Measurements from ENCODE around the gene UBE2J1. TPM values are rescaled to one million over a fixed set of nuclear protein-coding genes. Genes with fewer than 3 reads are reported as not detected.

UBE2J1 gene
- total and polyA plus RNA-seq, 10 of the 15 experiments (the other 5 are each of a cell fraction or from before 2014, with no cell fraction given): 48.7 to 131 (median 90.0) TPM

DNA sequence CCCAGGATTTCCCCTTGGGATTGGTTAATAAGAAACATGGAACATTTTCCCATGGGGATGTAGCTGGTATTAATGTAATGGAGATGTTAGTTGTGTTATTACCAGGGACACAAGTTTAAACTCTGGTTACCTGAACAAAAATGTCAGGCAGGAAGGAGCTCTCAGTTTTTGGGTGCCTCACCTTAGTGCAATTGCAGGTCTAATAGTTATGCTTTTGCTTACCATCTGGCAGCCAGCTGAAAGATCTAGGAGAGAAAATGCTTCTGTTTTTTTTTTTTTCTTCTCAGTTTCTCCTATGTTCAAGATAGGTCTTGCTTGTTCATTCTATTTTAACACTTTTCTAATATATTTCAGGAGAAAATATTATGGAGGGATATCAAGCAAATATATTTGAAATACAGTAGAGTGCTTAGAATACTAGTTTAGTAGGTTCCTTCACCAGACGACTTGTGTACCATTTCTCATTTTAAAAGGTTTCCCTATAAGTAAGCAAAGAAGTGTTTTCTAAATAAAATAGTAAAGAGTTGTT lies 4.2 kb upstream of the UBE2J1 start:
- H3K4me2 ChIP-seq (ENCODE audit: control insufficient read depth, insufficient read depth): peak overlapping the region; percentile 97
- ChIA-PET SMC1A (ENCODE audit: uncharacterized antibody, unreplicated experiment) (interaction anchor here (0.5 to 12.6 kb wide), 16 partner anchors 8 to 522 kb away, joined by 3 to 252 read pairs (median 3); partner anchors contain the start of gene PNRC1), CTCF (interaction anchor here (1.1 to 17.0 kb wide), 11 partner anchors 8 to 473 kb away, joined by 3 to 260 read pairs (median 4); partner anchors contain the start of genes CASP8AP2 and PM20D2), POLR2A (interaction anchor here (0.6 to 4.0 kb wide), 13 partner anchors 9 to 393 kb away, joined by 3 to 30 read pairs (median 6); partner anchors contain the start of genes PNRC1 and RNGTT), RAD21 (ENCODE audit: unreplicated experiment) (interaction anchor here (1.0 to 12.7 kb wide), 8 partner anchors 8 to 374 kb away, joined by 3 to 187 read pairs (median 13); partner anchors contain the start of genes PM20D2 and PNRC1)
- peaks cover 2% of the 10 kb centered on the region; the same call in 2 of the 3 replicates for H3K9me3 ChIP-seq (replicated peaks; ENCODE audit: control insufficient read depth, insufficient read depth, low read length)
- in situ Hi-C loops (cut with MboI): no loop called here
- no TSS peak for BruUV-seq (replicated peaks)
- no peak for ATAC-seq
- DNase-seq (ENCODE audit: low read depth, low spot score): no peak
- H3K4me1 ChIP-seq (ENCODE audit: control insufficient read depth, insufficient read depth, low read length): peaks cover 68% of the 10 kb centered on the region
- peak overlapping the region; percentile 74 for H3K9ac ChIP-seq (ENCODE audit: control insufficient read depth, insufficient read depth, low read length)
- H2AFZ ChIP-seq (ENCODE audit: control insufficient read depth, low read depth, low read length): peak overlapping the region; percentile 34; the same call in 1 of the 2 replicates
- peaks cover 38% of the 10 kb centered on the region for H3K79me2 ChIP-seq (ENCODE audit: control insufficient read depth, insufficient read depth, low read length)
- intact Hi-C loops (cut with micrococcal nuclease; ENCODE audit: unreplicated experiment): loop anchor here (2.0 to 10.0 kb wide), 2 partner anchors 276 to 458 kb away; partner anchors contain the start of genes MDN1 and PNRC1
- 0% methylated on average over 1 of the region's 1 CpG for WGBS (ENCODE audit: insufficient coverage, insufficient replicate concordance, low lambda C conversion rate, missing lambda C conversion rate)
- no peaks in the 10 kb centered on the region for H3K36me3 ChIP-seq (ENCODE audit: control insufficient read depth in 2 of 2, insufficient read depth in 2 of 2, low read length in 1 of 2)
- no peaks in the 10 kb centered on the region for H3K27me3 ChIP-seq (replicated peaks in 1 of 2; ENCODE audit: control insufficient read depth in 2 of 2, insufficient read depth in 2 of 2, low read length in 1 of 2)
- FAIRE-seq: no peak
- TF ChIP-seq SPI1 (IDR thresholded peaks at IDR 0.05; ENCODE audit: borderline replicate concordance, insufficient read depth, low read depth, low read length) (no peak), ZNF384 (IDR thresholded peaks at IDR 0.05; ENCODE audit: borderline replicate concordance, low read depth, low read length) (0 out of 2 replicates have a peak, but pooled peaks have one; percentile 4)
- H3K27ac ChIP-seq (ENCODE audit: control insufficient read depth, insufficient read depth): peak overlapping the region; percentile 97
- H4K20me1 ChIP-seq (ENCODE audit: control insufficient read depth, insufficient read depth): no peaks in the 10 kb centered on the region
- peak overlapping the region; percentile 16; the same call in 1 of the 2 replicates for H3K4me3 ChIP-seq

DNA sequence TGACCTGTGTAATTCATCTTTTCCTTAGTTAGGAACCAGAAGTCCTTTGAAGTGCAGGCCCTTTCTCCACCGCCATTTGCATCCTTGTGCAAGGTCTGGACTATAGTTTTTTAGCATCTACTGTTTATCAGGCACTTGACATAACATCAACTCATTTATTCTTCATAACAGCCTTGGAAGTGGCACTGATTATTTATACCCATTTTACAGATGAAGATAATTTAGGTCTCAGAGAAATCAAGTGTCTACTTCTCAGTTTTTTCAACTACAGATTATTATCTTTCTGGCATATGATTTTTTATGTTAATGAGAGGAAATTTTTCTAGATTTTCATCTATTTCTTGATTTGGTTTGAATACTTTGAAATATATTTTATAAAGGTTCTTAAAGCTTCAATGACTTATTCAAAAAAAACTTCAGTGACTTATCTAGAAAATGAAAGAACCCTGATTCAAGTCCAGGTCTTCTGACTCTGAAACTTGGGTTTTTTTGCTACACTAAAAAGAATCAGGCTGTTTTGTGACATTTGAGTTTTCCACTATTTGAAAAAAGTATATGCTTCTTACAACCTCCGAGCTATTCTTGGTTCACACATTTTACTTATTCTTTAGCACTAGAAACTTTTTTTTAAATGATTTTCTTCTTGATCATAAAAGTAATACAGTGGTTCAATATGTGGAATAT lies 3.1 kb upstream of the UBE2J1 start:
- ATAC-seq: no peak

More for the DNA sequence above, 3.1 kb upstream of the UBE2J1 start:
- SMC1A ChIA-PET (ENCODE audit: uncharacterized antibody, unreplicated experiment): interaction anchor here (0.7 to 12.6 kb wide), 9 partner anchors 9 to 275 kb away, joined by 3 to 252 read pairs (median 5); partner anchors contain the start of gene PNRC1
- FAIRE-seq (peak; percentile 85), DNase-seq (ENCODE audit: low read depth, low spot score) (no peak)
- Histone ChIP-seq H3K9me3 (replicated peaks; ENCODE audit: control insufficient read depth, insufficient read depth, low read length) (peaks cover 2% of the 10 kb centered on the region; the same call in 1 of the 3 replicates), H3K27ac (ENCODE audit: control insufficient read depth, insufficient read depth) (peak overlapping the region; percentile 97), H4K20me1 (ENCODE audit: control insufficient read depth, insufficient read depth) (no peaks in the 10 kb centered on the region), H3K4me2 (ENCODE audit: control insufficient read depth, insufficient read depth) (peak overlapping the region; percentile 97), H3K27me3 (replicated peaks in 1 of 2; ENCODE audit: control insufficient read depth in 2 of 2, insufficient read depth in 2 of 2, low read length in 1 of 2) (no peaks in the 10 kb centered on the region), H3K9ac (ENCODE audit: control insufficient read depth, insufficient read depth, low read length) (peak overlapping the region; percentile 74), H3K79me2 (ENCODE audit: control insufficient read depth, insufficient read depth, low read length) (peaks cover 48% of the 10 kb centered on the region), H3K4me3 (peak overlapping the region; percentile 39; the same call in 1 of the 2 replicates), H3K4me1 (ENCODE audit: control insufficient read depth, insufficient read depth, low read length) (peaks cover 57% of the 10 kb centered on the region), H3K36me3 (ENCODE audit: control insufficient read depth in 2 of 2, insufficient read depth in 2 of 2, low read length in 1 of 2) (no peaks in the 10 kb centered on the region), H2AFZ (ENCODE audit: control insufficient read depth, low read depth, low read length) (peak overlapping the region; percentile 37; the same call in 1 of the 2 replicates)
- CTCF ChIA-PET: interaction anchor here (0.7 to 17.0 kb wide), 9 partner anchors 9 to 372 kb away, joined by 3 to 260 read pairs (median 4); partner anchors contain the start of gene PM20D2
- POLR2A ChIA-PET: interaction anchor here (0.7 to 4.0 kb wide), 9 partner anchors 8 to 392 kb away, joined by 3 to 30 read pairs (median 10); partner anchors contain the start of genes PNRC1 and RNGTT
- peak; percentile 6; the same call in 1 of the 2 replicates for TF ChIP-seq SMARCA5 (IDR thresholded peaks at IDR 0.05)
- peak; percentile 50 for TF ChIP-seq NFIC (IDR thresholded peaks at IDR 0.05; ENCODE audit: low read depth, low read length)
- 0 out of 4 replicates have a peak, but pooled peaks of 1 of the 2 experiments have one; percentile 17 for TF ChIP-seq EP300 (IDR thresholded peaks at IDR 0.05; ENCODE audit: borderline replicate concordance in 1 of 2, control insufficient read depth in 1 of 2, low read depth in 2 of 2, low read length in 2 of 2)
- peak; percentile 44; the same call in 1 of the 2 replicates for TF ChIP-seq JUNB (IDR thresholded peaks at IDR 0.05)
- TF ChIP-seq PML (IDR thresholded peaks at IDR 0.05; ENCODE audit: low read length): 0 out of 2 replicates have a peak, but pooled peaks have one; percentile 46
- TF ChIP-seq, protein P1, sequence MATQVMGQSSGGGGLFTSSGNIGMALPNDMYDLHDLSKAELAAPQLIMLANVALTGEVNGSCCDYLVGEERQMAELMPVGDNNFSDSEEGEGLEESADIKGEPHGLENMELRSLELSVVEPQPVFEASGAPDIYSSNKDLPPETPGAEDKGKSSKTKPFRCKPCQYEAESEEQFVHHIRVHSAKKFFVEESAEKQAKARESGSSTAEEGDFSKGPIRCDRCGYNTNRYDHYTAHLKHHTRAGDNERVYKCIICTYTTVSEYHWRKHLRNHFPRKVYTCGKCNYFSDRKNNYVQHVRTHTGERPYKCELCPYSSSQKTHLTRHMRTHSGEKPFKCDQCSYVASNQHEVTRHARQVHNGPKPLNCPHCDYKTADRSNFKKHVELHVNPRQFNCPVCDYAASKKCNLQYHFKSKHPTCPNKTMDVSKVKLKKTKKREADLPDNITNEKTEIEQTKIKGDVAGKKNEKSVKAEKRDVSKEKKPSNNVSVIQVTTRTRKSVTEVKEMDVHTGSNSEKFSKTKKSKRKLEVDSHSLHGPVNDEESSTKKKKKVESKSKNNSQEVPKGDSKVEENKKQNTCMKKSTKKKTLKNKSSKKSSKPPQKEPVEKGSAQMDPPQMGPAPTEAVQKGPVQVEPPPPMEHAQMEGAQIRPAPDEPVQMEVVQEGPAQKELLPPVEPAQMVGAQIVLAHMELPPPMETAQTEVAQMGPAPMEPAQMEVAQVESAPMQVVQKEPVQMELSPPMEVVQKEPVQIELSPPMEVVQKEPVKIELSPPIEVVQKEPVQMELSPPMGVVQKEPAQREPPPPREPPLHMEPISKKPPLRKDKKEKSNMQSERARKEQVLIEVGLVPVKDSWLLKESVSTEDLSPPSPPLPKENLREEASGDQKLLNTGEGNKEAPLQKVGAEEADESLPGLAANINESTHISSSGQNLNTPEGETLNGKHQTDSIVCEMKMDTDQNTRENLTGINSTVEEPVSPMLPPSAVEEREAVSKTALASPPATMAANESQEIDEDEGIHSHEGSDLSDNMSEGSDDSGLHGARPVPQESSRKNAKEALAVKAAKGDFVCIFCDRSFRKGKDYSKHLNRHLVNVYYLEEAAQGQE (IDR thresholded peaks at IDR 0.05; ENCODE audit: low read depth, low read length): no peak
- RAD21 ChIA-PET (ENCODE audit: unreplicated experiment): interaction anchor here (1.0 to 12.7 kb wide), 9 partner anchors 8 to 275 kb away, joined by 3 to 187 read pairs (median 8); partner anchors contain the start of genes PM20D2 and PNRC1
- 50% methylated on average over 2 of the region's 2 CpGs for WGBS (ENCODE audit: insufficient coverage, insufficient replicate concordance, low lambda C conversion rate, missing lambda C conversion rate)
- intact Hi-C loops (cut with micrococcal nuclease; ENCODE audit: unreplicated experiment) (loop anchor here (2.0 to 10.0 kb wide), 2 partner anchors 275 to 459 kb away; partner anchors contain the start of genes MDN1 and PNRC1), in situ Hi-C loops (cut with MboI) (no loop called here)
- BruUV-seq (replicated peaks): no TSS peak
